GM12872 (cell line): ENCODE data around the gene UBA5.

Source experiments
- TF ChIP-seq, protein P1 (sequence below): IDR thresholded peaks from 3 replicates; pipeline ENCODE4 v1.5.1; 2011; ENCODE audit warnings: low read depth, mild to moderate bottlenecking, low read length, moderate library complexity; ENCODE audit not compliant: insufficient read depth

Gene UBA5

DNA sequence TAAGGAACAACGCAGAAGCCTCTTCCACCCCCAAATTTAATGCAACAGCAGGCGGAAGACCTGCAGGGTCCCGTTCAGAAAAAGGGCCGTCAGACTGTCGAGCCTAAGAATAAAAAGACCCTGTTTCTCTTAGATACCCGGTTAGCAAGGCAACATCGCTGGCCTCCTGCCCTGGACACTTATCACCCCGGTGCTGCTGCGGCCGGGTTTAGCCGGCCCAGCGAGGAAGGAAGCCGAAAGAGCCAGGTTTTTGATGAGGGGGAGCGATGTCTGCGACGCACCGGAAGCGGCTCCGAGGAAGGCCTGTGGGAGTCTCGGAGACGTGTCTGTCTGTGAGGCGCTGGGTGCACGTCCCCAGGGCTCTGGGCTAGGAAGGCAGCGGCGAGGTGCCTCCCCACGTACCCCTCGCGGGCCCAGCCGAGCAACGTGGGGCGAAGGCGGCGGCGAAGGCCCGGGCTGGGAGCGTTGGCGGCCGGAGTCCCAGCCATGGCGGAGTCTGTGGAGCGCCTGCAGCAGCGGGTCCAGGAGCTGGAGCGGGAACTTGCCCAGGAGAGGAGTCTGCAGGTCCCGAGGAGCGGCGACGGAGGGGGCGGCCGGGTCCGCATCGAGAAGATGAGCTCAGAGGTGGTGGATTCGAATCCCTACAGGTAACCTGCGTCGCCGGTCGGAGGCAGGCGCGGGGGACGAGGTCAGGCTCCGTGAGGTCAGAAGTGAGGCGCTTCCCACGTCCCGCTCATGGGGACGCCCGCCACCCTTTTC lies at the start of gene UBA5:
TSS of gene UBA5 (plus strand) at position 278 of the 759 bp plus-strand sequence. CDS start at position 487, 209 bp downstream.
- TF ChIP-seq, protein P1, sequence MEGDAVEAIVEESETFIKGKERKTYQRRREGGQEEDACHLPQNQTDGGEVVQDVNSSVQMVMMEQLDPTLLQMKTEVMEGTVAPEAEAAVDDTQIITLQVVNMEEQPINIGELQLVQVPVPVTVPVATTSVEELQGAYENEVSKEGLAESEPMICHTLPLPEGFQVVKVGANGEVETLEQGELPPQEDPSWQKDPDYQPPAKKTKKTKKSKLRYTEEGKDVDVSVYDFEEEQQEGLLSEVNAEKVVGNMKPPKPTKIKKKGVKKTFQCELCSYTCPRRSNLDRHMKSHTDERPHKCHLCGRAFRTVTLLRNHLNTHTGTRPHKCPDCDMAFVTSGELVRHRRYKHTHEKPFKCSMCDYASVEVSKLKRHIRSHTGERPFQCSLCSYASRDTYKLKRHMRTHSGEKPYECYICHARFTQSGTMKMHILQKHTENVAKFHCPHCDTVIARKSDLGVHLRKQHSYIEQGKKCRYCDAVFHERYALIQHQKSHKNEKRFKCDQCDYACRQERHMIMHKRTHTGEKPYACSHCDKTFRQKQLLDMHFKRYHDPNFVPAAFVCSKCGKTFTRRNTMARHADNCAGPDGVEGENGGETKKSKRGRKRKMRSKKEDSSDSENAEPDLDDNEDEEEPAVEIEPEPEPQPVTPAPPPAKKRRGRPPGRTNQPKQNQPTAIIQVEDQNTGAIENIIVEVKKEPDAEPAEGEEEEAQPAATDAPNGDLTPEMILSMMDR, result no peak

DNA sequence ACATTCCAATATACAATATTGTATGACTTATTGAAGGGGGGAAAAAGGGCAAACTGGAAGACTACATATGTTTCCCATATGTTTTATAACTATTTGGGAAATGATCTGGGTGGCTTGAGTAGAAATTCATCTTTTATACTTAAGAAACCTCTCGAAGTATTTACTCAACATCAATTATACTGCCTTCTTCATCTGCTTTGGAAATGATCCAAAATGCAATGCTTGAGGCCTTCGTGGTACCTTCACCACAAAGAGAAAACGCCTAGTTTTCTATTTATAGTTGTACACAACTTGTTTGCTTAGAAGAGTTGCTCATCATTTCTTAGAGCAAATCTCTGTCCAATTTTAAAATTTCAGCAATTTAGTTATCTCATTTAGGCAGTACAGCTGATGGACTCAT lies 44.2 kb upstream of the UBA5 start:
- TF ChIP-seq, protein P1, result no peak

DNA sequence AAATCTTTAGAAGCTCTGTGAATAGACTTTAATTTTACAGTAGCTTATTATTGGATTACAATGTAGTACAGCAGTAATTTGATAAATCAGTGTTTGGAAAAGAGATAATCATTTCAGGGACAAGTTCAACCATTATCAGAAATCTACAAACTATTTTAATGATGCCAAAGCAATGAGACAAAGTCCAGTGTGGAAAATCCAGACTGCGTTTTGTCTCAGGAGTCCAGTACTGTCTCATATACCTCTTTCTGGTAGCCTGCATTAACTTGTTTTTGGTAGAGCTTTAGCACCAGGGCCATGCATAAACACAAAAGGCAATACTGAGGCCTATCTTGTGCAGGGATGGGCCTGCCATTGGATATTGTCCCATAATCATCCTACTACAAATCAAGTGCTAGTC lies 43.3 kb upstream of the UBA5 start:
- TF ChIP-seq, protein P1, result no peak

DNA sequence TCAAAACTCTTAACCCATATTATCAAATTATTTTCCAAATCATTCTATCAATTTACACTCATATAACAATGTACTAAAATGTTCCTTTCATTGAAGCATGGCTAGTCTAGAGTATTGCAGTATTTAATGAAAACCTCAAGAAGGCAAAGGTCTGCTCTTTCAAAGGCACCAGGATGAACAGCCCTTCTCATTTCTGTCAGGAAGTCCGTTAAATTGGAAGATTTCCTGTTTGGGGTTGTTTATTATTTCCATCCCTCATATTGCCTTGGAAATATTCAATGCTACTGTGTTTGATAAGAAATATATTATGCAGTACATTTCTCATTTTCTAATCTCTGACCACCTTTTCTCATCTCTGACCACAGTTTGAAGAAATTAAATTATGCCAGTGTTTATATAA lies 38.0 kb upstream of the UBA5 start:
- TF ChIP-seq, protein P1, result no peak

DNA sequence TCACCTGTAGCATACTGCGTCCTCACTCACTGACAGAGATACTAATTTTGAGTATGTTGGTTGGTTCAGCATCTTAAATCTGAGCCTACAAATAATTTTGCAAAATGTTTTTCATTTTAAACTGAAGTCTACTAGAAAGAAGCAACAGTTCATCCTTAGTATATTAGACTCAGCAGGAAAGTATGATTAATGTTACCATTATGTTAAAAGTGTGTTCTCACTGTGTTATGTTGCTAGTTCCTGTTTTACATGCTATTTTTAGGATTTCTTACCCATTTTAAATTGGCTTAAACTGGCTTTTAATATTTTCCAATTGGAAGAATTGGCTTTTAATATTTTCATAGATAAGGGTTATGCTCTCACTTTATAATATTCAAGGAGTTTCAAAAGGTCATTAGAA lies 37.4 kb upstream of the UBA5 start:
- TF ChIP-seq, protein P1, result no peak

DNA sequence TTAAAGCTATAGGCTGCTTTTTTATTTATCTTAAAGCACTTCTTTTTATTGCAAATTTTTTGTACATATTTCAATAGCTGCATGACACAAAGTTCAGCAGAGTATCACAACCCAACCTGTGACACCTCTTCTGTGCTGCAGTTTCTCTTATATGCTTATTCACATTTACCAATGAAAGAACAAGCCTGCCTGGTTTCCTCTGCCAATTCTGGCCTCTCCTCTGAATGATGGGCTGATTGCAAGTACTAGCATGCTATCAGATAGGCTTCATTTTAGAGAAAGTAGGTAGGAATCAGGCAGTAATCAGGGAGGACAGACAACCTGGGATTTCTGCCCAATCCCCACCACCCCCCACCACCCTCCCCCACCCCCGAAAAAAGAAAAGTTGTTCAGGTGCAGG lies 36.5 kb upstream of the UBA5 start:
- TF ChIP-seq, protein P1, result no peak

DNA sequence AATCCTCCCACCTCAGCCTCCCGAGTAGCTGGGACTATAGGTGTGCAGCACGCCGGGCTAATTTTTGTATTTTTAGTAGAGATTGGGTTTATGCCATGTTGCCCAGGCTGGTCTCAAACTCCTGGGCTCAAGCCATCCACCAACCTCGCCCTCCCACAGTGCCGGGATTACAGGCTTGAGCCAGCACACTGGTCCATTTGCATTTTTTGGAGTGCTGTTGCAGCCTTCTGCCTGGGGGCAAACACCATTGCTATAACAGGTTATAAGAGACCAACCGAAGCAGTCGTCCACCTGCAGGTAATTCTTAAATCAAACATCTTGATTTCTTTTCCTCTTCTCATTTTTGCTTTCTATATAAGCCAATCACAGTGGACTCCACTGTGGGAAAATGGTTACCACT lies 35.3 kb upstream of the UBA5 start:
- TF ChIP-seq, protein P1, result no peak
